GM21723 (cell line): ENCODE results near the gene TMEM237.

Source experiments
- ATAC-seq: cut with Tn5 transposase; IDR thresholded peaks from one replicate; pipeline ENCODE4 v1.9.1; 2021; ENCODE audit warnings: mild to moderate bottlenecking, moderate library complexity; ENCODE audit not compliant: unreplicated experiment

The TMEM237 gene

DNA sequence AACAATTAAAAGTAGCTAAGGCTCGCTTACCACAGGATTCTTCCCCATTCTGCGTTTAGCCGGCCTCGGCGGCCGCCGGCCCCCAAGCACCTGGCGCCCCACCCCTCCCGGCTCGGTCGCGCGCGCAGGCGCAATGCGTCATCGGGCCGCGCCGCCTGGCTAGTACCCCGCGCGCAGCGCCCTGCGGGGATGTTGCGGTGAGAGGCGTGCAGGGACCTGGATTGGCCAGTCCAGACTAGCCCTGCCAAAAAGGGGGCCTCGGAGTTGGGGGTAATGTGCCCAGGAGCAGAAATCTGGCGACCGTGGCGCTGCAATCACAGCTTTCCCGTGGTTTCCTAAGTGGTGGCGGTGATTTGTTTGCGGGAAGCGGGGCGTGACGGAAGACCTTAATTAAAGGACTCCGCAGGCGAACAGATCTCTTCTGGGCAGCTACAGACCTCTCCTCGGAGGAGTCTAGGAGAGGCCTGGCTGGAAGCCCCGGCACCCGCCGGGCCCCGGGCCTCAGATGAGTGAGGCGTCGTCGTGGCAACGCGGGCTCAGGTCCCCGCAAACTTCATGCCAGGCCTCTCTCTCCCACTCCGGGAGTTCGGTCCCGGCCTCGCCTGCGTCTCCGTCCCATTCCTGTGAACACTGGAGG lies 606 bp downstream of the TMEM237 start:
- ATAC-seq, result peak; percentile 80

DNA sequence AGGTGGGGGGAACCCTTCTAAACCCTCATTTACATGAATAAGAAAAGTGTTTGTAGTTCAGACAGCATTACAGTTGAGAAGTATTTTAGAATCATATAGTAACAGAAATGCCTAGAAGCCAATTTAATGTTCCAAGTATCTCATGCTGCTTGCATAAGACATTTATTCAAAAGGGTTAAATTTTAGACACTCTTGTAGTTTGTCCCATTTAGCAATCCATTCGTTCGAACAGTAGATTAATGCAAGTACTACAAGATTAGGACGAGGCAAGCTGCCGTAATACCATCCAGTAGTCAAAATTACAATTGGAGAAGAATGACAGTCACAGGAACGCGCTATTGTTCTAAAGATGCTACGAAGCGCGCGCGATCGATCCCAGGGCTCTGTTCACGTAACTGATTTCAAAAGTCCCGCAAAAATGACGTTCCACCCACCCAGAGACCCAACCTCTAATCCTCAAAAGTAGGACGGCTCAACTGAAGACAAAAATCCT lies 1.2 kb downstream of the TMEM237 start:
- peak; percentile 51 for ATAC-seq

DNA sequence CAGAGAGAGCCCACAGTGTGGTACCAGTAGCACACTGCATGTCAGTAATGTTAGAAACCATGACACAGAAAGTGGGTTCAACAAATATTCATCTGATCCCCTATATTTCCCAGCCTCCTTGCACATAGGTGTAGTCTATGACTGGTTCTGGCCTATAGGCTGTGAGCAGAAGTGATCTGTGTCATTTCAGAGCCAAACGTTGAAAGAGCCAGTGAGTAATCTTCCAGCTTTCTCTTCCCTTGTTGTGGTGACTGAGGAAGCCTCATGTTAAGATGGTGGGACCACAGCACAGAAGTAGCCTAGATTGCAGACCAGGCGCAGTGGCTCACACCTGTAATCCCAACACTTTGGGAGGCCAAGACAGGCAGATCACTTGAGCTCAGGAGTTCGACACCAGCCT lies 4.1 kb downstream of the TMEM237 start:
- ATAC-seq, result no peak

DNA sequence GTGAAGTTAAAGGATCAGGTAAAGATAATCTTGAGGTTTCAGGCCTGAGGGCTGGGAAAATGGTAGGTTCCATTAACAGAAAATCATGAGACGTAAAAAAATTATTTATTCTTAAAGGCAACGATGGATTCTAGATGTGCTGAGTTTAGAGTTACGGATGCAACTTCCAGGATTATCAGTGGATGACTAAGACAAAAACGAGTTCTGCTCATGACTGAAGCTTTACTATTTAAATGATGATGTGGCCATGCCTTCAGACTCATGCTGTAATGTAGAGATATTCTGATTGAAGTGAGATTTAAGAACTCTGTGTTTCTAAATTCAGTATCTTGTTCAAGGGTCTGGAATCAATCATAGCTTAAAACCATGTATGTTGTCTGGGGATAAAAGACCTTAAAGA lies 5.0 kb downstream of the TMEM237 start:
- no peak for ATAC-seq

DNA sequence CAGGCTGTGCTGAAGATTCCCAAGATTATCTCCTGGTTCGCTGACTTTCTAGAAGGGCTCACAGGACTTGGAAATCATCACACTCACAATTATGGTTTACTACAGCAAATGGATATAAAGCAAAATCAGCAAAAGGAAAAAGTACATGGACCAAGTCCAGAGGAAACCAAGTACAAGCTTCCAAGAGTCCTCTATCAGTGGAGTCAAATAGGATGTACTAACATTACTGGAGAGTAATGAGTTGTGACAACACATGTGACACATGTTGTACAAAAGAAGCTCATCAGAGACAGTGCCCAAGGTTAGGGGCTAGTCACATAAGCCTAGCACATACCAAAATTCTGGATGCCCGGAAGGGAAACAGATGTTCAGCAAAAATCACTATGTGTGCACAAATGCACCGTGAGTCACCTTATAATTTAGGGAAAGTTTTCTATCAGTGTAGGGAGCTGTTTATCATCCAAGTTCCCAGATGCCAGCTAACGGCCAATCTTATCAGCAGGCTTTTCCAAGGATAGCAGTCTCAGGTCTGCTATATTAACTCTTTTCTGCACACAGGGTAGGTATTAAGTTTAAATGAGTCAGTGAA lies 9.5 kb downstream of the TMEM237 start:
- ATAC-seq, result no peak

DNA sequence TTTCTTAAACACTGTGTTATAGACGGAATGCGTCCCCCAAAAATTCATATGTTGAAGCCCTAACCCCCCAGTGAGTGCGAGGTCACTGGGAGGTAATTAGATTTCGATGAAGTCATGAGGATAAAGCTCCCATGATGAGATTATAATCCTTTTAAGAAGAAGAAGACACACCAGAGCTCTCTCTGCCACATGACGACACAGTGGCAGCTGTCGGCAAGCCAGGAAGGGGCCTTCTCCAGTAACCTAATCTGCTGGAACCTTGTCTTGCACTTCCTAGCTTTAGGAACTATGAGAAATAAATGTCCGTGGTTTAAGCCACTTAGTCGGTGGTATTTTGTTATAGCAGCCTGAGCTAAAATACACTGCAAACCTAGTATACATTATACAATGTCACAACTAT lies 12.3 kb downstream of the TMEM237 start:
- ATAC-seq, result no peak

DNA sequence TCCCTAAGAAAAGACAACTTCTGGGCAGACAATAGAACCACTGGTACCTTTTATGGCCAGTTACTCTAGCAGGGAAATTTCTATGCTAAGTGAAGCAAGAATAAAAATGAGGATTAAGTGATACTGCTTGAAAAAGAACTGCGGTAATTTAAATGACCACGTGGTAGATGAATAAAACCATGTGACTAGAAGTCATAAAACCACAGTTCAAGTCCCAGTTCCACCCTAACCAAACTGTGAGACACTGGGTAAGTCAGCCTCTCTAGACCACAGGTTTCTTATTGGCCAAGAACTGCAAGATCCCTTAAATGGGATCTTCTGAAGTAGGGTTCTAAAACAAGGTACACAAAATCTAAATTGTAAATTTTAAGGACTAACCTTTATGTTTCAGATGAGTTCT lies 12.7 kb downstream of the TMEM237 start:
- ATAC-seq, result no peak

DNA sequence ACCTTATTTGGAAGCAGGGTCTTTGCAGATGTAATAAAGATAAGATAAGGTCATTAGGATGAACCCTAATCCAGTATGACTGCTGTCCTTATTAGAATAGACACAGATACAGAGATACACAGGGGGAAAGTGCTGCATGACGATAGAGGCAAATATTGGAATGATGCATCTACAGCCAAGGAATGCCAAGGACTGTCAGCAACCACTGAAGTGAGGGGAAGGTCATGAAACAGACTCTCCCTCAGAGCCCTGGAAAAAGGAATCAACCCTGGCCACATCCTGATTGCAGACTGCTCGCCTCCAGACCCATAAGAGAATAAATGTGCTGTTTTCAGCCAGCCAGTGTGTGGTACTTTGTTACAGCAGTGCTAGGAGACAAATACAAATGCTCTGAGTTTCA lies 14.8 kb downstream of the TMEM237 start:
- no peak for ATAC-seq

DNA sequence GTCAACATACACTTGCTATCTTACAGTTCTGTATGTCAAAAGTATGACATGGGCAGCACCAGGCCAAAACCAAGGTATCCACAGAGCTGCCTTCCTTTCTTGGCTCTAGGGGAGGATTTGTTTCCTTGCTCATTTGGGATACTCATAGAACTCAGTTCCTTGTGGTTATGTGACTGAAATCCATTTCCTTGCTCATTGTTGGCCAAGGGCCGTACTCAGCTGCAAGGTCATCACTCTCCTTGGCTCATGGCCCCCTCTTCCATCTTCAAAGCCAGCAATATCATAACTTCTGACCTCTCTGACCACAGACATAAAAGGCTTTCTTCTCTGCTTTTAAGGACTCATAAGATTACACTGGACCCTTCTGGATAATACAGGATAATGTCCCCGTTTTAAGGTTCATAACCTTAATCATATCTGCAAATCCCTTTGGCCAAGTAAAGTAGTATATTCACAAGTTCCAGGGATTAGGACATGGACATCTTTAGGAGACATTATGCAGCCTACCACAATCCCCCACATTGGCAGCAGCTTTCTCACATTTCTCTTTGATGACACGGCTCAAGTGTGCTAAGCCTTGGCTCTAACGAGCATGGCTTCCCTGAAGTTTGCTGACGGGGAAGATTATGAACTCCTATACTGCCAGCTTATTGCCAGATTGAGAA lies 20.9 kb downstream of the TMEM237 start:
- ATAC-seq, result no peak

DNA sequence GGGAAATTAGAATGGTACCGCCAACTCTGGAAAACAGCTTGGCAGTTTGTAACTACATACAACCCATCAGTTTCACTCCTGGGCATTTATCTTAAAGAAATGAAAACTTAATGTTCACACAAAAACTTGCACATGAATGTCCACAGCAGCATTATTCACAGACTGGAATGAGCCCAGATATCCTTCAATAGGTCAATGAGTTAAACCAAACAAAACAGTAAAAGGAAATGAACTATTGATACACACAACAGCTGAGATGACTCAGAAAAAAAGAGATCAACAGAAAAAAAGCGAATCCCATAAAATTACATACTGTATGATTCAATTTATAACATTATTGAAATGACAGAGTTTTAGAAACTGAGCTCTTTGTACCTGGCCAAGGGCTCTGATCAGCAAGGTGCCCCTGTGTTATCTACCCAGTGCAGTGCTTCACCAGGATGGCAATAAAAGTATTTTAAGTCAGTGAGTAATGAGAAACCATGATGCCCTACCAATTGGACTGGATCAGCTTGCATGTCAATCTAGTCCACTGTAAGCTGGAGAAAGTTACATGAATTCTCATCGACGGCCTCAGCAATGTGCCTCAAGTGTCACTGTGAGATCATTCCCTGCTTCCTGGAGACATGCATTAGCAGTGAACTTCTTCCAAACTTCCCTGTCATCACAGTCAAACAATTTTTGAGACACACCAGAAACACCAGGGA lies 21.9 kb downstream of the TMEM237 start:
- no peak for ATAC-seq

DNA sequence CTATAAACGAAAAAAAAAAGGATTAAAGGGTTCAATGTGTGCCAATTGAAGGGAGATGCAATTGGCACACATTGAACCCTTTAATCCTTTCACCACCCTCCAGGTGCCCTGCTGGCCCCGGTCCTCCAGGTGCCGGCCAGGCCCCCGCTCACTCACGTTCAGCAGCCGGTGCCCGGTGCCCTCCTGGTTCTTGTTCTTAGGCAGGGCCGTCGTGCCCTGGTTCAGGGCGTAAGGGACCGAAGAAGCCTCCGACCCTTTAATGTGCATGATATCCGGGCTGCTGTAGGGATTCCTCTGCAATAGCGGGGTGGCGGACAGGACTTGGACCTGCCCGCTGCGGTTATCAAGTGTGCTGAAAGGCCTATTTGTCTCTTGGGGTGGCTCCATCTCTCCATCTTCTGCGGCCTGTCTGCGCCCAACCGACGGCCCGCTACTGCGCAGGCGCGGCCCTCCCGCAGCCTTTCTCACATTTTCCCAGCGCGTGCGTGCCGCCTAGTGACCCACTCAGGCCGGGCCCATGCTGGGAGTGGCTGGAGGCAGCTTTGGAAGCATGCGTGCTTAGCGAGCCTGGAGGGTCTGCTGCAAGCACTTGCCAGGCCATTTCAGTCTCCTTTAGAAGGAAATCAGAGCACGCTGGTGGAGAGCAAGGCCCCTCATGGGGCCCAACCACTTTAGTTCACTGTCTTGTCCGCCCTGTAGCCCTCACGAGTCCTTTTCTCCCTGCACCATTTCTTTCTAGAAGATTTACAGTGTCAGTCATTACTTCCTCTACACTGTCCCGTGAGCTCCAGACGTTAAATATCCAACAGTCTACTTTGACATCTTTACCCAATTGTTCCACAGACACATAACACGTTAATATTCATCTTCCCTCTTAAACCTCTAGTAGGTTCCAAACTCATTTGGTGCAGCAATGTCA lies 24.3 kb downstream of the TMEM237 start:
- ATAC-seq, result no peak

DNA sequence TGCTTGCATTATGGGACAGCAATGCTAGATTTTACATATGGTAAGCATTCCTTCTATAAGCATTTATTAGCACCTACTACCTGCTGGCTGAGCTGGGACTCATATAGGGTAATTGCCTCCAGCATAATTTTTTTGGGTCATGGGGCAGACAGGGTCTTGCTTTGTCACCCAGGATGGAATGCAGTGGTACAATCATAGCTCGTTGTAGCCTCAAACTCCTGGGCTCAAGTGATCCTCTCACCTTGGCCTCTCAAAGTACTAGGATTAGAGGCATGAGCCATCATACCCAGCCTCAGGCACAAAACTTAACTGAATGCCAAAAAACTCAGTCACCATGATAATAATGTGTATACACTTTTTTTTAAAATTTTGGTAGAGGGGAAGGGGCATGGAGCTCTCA lies 35.3 kb downstream of the TMEM237 start:
- no peak for ATAC-seq

DNA sequence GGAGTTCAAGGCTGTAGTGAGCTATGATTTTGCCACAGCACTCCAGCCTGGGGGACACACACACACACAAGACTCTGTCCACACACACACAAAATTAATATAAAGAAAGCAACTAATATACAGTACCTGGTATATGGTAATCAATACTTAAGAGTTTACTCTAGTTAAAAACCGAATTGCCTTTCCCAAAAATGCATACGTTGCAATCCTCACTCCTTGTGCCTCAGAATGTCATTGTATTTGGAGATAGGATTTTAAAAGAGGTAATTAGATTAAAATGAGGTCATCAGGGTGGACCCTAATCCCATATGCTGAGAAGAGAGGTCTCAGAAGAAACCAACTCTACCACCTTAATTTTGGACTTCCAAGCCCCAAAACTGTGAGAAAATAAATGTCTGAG lies 35.7 kb downstream of the TMEM237 start:
- ATAC-seq, result no peak

DNA sequence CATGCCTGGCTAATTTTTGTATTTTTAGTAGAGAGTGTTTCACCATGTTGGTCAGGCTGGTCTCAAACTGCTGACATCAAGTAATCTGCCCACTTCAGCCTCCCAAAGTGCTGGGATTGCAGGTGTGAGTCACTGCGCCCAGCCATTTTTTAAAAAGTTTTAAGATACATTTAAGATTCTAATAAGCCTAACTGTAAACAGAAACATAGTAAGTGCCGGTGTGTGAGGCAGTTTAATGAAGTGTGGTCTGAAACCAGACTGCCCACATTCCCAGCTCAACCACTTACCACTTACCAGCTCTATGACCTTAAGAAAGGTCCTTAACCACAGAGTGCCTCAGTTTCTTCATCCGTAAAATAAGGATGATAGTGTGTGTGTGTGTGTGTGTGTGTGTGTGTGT lies 42.4 kb downstream of the TMEM237 start:
- ATAC-seq, result no peak

DNA sequence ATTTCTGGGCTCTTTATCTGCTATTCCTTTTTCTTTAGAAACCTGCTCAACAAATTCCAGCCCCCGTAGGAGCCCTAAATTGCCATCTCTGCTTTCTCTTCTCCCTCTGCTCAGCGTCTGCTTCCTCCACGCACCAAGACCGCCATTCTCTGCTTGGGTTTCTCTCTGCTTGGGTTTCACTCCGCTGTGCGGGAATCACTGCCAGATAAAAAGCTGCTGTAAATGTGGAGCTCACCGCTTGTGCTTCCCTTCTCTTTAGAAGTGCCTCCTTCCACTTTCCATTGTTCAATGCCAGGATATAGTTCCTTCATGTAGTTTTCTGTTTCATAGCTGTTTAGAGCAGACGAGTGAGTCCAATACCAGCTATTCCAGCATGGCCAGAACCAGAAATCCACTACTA lies 45.9 kb downstream of the TMEM237 start:
- ATAC-seq, result no peak

DNA sequence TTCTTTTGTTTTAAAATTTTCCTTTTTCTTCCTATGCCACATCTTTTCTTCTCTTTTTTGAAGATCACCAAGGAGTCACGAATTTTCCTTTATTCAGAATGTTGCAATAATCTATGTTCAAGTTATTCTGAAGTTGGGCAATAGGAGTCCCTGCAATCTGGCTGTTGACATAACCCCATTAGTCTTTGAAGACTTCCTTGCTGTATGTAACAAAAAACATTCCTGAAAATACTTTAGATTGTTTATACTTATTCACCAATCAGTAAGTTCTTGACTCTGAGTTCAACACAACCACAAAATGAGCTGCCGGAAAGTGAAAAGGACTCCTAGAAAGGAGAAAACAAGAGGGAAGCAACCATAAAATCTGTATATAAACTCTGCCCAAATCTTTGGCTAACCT lies 62.8 kb downstream of the TMEM237 start:
- no peak for ATAC-seq

DNA sequence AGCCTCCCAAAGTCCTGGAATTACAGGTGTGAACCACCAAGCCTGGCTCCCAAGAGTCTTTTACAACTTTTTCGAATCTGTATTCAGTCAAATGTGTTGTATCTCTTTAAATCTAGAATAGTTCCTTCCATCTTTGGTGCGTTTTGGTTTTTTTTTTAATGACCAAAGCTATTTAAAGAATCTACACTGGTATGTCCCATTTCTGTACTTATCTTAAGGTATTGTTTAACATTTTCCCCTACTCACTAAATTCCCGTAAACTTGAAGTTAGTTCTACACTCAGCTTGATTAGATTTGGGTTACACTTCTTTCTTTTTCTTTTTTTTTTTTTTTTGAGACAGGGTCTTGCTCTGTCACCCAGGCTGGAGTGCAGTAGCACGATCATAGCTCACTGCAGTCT lies 63.8 kb downstream of the TMEM237 start:
- no peak for ATAC-seq

DNA sequence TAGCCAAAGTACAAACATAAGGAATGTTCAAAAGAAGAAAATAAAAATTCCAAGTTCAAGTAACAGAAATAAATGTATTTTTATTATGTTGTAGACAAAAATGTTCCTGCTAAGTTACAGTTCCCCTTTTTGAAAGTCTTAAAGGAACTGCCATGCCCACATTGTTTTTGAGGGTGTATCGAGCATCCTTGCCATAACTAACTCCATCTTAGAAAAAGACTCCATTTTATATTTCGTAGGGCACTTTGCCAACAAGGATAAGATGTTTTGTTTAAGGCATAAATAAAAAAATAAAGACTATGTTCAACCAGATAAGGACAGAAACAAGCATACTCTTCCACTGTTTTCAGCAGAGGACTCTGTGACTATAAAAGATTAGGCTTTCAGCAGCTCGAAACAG lies 67.3 kb downstream of the TMEM237 start:
- no peak for ATAC-seq

DNA sequence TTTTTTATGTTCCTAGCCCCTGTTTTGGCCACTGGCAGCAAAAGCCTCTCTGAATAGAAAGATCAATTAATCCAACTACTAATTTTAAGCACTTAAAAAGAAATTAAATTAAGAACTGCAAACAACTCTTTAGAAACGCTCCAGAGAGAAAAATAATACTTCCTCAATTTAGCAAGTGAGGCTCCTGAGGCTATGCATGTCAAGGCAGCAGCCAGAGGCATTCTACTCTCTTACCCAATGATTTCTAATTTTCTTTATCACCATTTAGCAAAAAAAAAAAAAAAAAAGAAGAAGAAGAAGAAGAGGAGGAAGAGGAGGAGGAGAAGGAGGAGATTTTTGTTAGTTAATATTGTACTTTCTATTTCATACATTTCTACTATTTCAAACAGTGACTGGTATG lies 68.5 kb downstream of the TMEM237 start:
- no peak for ATAC-seq

DNA sequence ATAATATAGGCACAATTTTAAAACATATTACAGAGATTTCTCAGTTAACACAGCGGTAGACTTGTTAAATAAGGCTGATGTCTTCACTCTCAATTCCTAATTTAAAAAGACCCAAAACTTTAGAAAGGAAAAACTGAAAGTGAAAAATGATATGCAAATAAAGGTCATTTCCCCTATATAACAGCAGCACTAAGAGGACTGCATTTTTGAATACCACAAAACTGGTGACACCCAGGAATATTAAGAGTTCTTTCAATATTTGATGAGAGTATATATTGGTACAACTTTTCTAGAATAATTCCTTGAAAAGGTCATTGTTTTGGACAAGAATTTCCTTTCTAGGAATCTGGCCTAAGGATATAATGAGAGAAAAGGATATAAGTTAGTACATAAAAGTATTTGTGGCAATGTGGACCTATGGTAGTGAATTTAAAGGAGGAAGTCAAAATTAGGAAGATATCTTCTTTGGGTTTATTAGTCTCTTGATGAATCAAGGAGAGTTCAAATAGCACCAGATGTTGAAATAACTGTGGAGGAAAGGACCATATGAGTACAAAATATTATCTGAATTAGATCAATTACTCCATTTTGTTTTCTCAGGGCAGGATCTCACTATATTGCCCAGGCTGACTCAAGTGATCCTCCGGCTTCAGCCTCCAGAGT lies 70.3 kb downstream of the TMEM237 start:
- peak; percentile 68 for ATAC-seq
